ENCODE measurements around the gene B4GALT6. TPM values are rescaled to one million over a fixed set of nuclear protein-coding genes. Genes with fewer than 3 reads are reported as not detected.

The B4GALT6 gene
- total and polyA plus RNA-seq, 2 of the 4 experiments (the other 2 are of a cell fraction): 1.1 to 3.9 TPM

DNA sequence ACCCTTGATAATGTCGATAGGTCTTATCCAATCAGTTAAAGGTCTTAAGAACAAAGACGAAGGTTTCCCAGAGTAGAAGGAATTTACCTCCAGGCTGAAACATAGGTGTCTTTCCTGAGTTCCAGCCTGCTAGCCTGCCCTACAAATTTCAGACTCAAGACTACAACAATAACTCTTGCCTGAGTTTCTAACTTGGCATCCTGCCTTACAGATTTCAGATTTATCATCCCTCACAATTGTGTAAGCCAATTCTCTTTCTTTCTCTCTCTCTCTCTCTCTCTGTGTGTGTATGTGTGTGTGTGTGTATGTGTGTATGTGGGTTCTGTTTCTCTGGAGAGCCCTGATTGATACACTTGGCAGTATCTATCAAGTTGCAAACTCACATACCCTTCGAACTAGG lies 37.2 kb upstream of the B4GALT6 start:
- H2AK5ac ChIP-seq (ENCODE audit: low read depth, low read length): no peak overlapping the region

More for the DNA sequence above, 37.2 kb upstream of the B4GALT6 start:
- CTCF ChIA-PET: interaction anchor here (0.9 to 1.4 kb wide), 2 partner anchors 14 to 165 kb away, joined by 4 to 6 read pairs; no protein-coding TSS in a partner anchor
- ATAC-seq (ENCODE audit: low read depth) (no peak), DNase-seq (no peak)
- BruUV-seq (replicated peaks): no TSS peak
- no peaks in the 10 kb centered on the region for H3K4me1 ChIP-seq (ENCODE audit: control insufficient read depth, insufficient read depth, low read length)
- H2BK20ac ChIP-seq (ENCODE audit: low read depth, low read length): no peak overlapping the region
- 0 out of 2 replicates have a peak, but pooled peaks cover 3% of the 10 kb centered on the region for H3K9me3 ChIP-seq (ENCODE audit: control insufficient read depth, insufficient read depth, low read length)
- no peak overlapping the region for H4K91ac ChIP-seq (ENCODE audit: insufficient read depth, low read depth, low read length)
- no peak overlapping the region for H3K9ac ChIP-seq (ENCODE audit: low read depth, low read length)
- no peaks in the 10 kb centered on the region for H3K9me1 ChIP-seq (ENCODE audit: insufficient read depth, low read length)
- no peak overlapping the region for H2BK5ac ChIP-seq (ENCODE audit: low read depth, low read length, poor library complexity, severe bottlenecking)
- in situ Hi-C loops (cut with MboI; ENCODE audit: low sequenced_read_pairs): loop anchor here (10.0 kb wide), 1 partner anchor 167 kb away; no protein-coding TSS in a partner anchor
- no peak overlapping the region for H3K27ac ChIP-seq (ENCODE audit: insufficient read depth, low read length)
- no peak overlapping the region for H3K56ac ChIP-seq (ENCODE audit: extremely low read depth, insufficient read depth, low read length)
- H3K4ac ChIP-seq (ENCODE audit: low read depth, low read length): no peak overlapping the region
- no peak overlapping the region for H4K5ac ChIP-seq (ENCODE audit: low read depth, low read length)
- H3K79me1 ChIP-seq (ENCODE audit: low read depth in 1 of 2, low read length in 2 of 2): no peaks in the 10 kb centered on the region
- no peak overlapping the region for H2AFZ ChIP-seq (replicated peaks; ENCODE audit: low read length, poor library complexity)
- H2BK120ac ChIP-seq (ENCODE audit: low read depth, low read length): no peak overlapping the region
- no peak overlapping the region for H3K4me3 ChIP-seq (ENCODE audit: insufficient read depth, low read depth, low read length)
- H4K8ac ChIP-seq (ENCODE audit: low read depth in 2 of 2, low read length in 2 of 2): no peak overlapping the region
- TF ChIP-seq MXI1 (IDR thresholded peaks at IDR 0.05; ENCODE audit: borderline replicate concordance, low read depth, low read length): no peak
- no peak for TF ChIP-seq CHD1 (IDR thresholded peaks at IDR 0.05; ENCODE audit: low read depth, low read length)
- no peak for TF ChIP-seq SMC3 (IDR thresholded peaks at IDR 0.05; ENCODE audit: low read depth, low read length)
- TF ChIP-seq RAD21 (IDR thresholded peaks at IDR 0.05; ENCODE audit: low read length): no peak
- TF ChIP-seq MAZ (IDR thresholded peaks at IDR 0.05; ENCODE audit: borderline replicate concordance, low read depth, low read length): no peak
- TF ChIP-seq RCOR1 (IDR thresholded peaks at IDR 0.05; ENCODE audit: insufficient replicate concordance, low read length): no peak
- TF ChIP-seq, protein P1, sequence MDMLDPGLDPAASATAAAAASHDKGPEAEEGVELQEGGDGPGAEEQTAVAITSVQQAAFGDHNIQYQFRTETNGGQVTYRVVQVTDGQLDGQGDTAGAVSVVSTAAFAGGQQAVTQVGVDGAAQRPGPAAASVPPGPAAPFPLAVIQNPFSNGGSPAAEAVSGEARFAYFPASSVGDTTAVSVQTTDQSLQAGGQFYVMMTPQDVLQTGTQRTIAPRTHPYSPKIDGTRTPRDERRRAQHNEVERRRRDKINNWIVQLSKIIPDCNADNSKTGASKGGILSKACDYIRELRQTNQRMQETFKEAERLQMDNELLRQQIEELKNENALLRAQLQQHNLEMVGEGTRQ (IDR thresholded peaks at IDR 0.05; ENCODE audit: low read depth, low read length): no peak
- TF ChIP-seq FOS (IDR thresholded peaks at IDR 0.05; ENCODE audit: low read depth, low read length): no peak
- TF ChIP-seq RFX5 (IDR thresholded peaks at IDR 0.05; ENCODE audit: low read depth, low read length): no peak
- no peak for TF ChIP-seq POLR2A (IDR thresholded peaks at IDR 0.05; ENCODE audit: low read depth, low read length)
- no peak for TF ChIP-seq MAFK (IDR thresholded peaks at IDR 0.05; ENCODE audit: low read depth, low read length)
- no peak for TF ChIP-seq BHLHE40 (IDR thresholded peaks at IDR 0.05; ENCODE audit: low read depth, low read length)
- TF ChIP-seq NFE2L2 (IDR thresholded peaks at IDR 0.05; ENCODE audit: low read depth, low read length): no peak
- no peak for TF ChIP-seq CEBPB (IDR thresholded peaks at IDR 0.05; ENCODE audit: low read depth, low read length)
- TF ChIP-seq, protein P2, sequence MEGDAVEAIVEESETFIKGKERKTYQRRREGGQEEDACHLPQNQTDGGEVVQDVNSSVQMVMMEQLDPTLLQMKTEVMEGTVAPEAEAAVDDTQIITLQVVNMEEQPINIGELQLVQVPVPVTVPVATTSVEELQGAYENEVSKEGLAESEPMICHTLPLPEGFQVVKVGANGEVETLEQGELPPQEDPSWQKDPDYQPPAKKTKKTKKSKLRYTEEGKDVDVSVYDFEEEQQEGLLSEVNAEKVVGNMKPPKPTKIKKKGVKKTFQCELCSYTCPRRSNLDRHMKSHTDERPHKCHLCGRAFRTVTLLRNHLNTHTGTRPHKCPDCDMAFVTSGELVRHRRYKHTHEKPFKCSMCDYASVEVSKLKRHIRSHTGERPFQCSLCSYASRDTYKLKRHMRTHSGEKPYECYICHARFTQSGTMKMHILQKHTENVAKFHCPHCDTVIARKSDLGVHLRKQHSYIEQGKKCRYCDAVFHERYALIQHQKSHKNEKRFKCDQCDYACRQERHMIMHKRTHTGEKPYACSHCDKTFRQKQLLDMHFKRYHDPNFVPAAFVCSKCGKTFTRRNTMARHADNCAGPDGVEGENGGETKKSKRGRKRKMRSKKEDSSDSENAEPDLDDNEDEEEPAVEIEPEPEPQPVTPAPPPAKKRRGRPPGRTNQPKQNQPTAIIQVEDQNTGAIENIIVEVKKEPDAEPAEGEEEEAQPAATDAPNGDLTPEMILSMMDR (conservative IDR thresholded peaks at IDR 0.05; ENCODE audit: low read depth, low read length): no peak
- TF ChIP-seq, protein P3, sequence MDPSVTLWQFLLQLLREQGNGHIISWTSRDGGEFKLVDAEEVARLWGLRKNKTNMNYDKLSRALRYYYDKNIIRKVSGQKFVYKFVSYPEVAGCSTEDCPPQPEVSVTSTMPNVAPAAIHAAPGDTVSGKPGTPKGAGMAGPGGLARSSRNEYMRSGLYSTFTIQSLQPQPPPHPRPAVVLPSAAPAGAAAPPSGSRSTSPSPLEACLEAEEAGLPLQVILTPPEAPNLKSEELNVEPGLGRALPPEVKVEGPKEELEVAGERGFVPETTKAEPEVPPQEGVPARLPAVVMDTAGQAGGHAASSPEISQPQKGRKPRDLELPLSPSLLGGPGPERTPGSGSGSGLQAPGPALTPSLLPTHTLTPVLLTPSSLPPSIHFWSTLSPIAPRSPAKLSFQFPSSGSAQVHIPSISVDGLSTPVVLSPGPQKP (IDR thresholded peaks at IDR 0.05; ENCODE audit: borderline replicate concordance, low read depth, low read length): no peak
- no peak overlapping the region for H2AK9ac ChIP-seq (replicated peaks; ENCODE audit: low read depth, low read length, poor library complexity)
- H2BK15ac ChIP-seq (ENCODE audit: low read depth, low read length): no peak overlapping the region
- no peaks in the 10 kb centered on the region for H3K36me3 ChIP-seq (ENCODE audit: control insufficient read depth, insufficient read depth, low read length)
- H4K20me1 ChIP-seq (ENCODE audit: insufficient read depth, low read length): no peaks in the 10 kb centered on the region
- no CpG with 5 or more reads among the region's 3 CpGs for WGBS, 2 experiments (ENCODE audit: extremely low coverage in 2 of 2, insufficient read length in 1 of 2)
- no peak overlapping the region for H3K4me2 ChIP-seq (ENCODE audit: low read depth, low read length)
- H3K27me3 ChIP-seq (ENCODE audit: control insufficient read depth, insufficient read depth, low read length): peaks cover 14% of the 10 kb centered on the region
- no peak overlapping the region for H3K14ac ChIP-seq (replicated peaks; ENCODE audit: low read depth, low read length)
- dilution Hi-C loops (cut with HindIII; ENCODE audit: low sequenced_read_pairs, unreplicated experiment): no loop called here
- intact Hi-C loops (cut with micrococcal nuclease): no loop called here
- POLR2A ChIA-PET (ENCODE audit: unreplicated experiment): no interaction called here
- H3K18ac ChIP-seq (ENCODE audit: low read depth, low read length): no peak overlapping the region
- H3K23ac ChIP-seq (ENCODE audit: low read depth, low read length): no peak overlapping the region
